ENCODE results near the gene CNGA3. TPM values are rescaled to one million over a fixed set of nuclear protein-coding genes. Genes with fewer than 3 reads are reported as not detected.

CNGA3 gene
- total RNA-seq, 1 donor from 2014 or later: 0.21 TPM

DNA sequence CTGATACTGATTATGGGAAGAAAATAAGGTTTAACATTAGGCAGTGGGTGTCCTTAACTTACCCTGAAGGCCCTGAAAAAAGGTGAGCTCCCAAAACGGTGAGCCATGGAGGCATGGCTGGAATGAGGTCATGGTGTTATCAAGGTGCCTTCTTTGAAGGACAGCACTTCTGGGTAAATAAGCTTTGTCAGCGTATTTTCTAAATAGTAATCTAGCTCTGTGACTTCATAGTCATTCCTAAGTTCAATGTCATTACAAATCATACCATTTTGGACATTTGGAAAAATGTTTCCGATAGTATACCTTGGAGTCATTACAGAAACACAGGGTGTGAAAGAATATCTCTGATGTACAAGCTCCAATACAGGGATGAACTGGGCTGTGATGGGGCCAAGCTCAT lies 35.2 kb upstream of the CNGA3 start:
- TF ChIP-seq, protein P1, sequence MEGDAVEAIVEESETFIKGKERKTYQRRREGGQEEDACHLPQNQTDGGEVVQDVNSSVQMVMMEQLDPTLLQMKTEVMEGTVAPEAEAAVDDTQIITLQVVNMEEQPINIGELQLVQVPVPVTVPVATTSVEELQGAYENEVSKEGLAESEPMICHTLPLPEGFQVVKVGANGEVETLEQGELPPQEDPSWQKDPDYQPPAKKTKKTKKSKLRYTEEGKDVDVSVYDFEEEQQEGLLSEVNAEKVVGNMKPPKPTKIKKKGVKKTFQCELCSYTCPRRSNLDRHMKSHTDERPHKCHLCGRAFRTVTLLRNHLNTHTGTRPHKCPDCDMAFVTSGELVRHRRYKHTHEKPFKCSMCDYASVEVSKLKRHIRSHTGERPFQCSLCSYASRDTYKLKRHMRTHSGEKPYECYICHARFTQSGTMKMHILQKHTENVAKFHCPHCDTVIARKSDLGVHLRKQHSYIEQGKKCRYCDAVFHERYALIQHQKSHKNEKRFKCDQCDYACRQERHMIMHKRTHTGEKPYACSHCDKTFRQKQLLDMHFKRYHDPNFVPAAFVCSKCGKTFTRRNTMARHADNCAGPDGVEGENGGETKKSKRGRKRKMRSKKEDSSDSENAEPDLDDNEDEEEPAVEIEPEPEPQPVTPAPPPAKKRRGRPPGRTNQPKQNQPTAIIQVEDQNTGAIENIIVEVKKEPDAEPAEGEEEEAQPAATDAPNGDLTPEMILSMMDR (IDR thresholded peaks at IDR 0.05; ENCODE audit: insufficient read depth, low read length, poor library complexity, severe bottlenecking): no peak
- no peak overlapping the region for H3K4me3 ChIP-seq (ENCODE audit: low read depth, low read length)

DNA sequence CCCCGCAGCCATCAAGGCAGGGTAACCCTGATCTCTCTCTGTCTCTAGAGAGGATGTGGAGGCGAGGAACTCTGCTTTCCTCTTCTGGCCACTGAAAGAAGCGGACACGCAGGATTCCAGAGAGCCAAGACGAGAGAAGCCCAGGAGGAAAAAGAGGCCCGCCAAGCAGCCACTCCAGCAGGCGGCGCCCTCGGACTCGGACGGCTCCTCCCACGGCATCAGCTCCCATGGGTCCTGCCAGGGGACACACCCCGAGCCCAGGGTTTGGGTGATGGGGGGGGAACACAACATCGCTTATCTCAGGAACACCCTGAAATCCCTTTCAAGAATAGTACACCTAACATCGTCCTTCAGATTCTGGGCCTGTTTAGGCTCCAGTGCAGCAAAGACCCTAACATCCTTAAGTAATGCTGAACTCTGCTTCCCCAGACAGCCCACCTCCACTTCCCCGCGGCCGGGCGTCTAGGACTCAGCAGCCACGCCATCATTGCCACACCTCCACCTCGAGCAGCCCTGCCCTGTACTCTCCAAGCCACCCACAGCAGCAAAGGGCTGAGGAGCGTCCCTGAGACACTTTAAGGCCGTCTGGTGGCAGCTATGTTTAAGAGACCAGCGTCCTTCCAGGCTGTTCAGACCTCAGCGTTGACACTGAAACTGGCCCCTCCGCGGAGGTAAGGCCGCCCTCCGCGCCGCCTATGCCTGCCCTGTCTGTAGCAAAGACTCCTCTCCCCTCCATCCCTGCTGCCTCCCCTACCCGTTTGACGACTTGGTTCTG lies 34.3 kb upstream of the CNGA3 start:
- Histone ChIP-seq H3K36me3 (ENCODE audit: control insufficient read depth, insufficient read depth, low read length) (no peaks in the 10 kb centered on the region), H3K4me3 (ENCODE audit: low read depth, low read length) (no peak overlapping the region), H3K27me3 (ENCODE audit: control insufficient read depth, insufficient read depth, low read length) (peaks cover 2% of the 10 kb centered on the region)
- DNase-seq (ENCODE audit: low read depth): no peak
- TF ChIP-seq, protein P1 (IDR thresholded peaks at IDR 0.05; ENCODE audit: insufficient read depth, low read length, poor library complexity, severe bottlenecking): no peak

More for the DNA sequence above, 35.2 kb upstream of the CNGA3 start:
- DNase-seq (ENCODE audit: low read depth): no peak
- Histone ChIP-seq H3K27me3 (ENCODE audit: control insufficient read depth, insufficient read depth, low read length) (peaks cover 2% of the 10 kb centered on the region), H3K36me3 (ENCODE audit: control insufficient read depth, insufficient read depth, low read length) (no peaks in the 10 kb centered on the region)

DNA sequence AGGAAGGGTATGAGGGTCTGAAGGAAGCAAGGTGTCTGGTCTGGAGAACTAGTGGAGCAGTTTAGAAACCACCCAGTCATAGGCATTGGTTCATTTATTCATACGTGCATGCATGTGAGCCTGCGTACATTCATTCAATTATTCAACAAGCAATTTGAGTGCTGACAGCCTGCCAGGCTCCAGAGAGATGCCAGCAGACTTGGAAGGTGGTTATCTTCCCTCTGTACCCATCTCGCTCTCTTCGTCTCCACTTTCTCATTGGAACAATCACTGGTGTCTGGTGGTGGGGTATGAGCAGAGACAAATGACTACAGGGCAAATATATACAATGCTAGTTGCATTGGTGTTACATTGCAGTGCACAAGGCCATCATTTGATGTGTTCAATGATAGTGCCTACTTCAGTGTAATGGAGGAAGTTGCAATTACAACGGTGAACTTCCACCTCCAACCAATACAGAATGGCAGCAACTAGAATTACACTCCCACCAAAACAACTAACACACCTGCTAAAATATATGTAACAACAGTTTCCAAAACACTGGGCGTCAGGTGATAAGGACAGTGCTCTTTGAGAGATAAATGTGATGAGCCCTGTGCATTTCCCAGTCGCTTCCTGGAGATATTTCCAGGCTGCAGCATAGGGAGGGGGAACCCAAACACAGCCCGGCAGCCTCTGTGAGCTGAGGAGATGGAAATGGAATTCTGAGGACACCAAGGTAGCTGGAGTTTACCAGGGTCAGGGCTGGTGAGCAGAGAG lies 32.6 kb upstream of the CNGA3 start:
- no peak for DNase-seq (ENCODE audit: low read depth)
- Histone ChIP-seq H3K27me3 (ENCODE audit: control insufficient read depth, insufficient read depth, low read length) (peaks cover 2% of the 10 kb centered on the region), H3K36me3 (ENCODE audit: control insufficient read depth, insufficient read depth, low read length) (no peaks in the 10 kb centered on the region), H3K4me3 (ENCODE audit: low read depth, low read length) (no peak overlapping the region)
- TF ChIP-seq, protein P1 (IDR thresholded peaks at IDR 0.05; ENCODE audit: insufficient read depth, low read length, poor library complexity, severe bottlenecking): no peak

DNA sequence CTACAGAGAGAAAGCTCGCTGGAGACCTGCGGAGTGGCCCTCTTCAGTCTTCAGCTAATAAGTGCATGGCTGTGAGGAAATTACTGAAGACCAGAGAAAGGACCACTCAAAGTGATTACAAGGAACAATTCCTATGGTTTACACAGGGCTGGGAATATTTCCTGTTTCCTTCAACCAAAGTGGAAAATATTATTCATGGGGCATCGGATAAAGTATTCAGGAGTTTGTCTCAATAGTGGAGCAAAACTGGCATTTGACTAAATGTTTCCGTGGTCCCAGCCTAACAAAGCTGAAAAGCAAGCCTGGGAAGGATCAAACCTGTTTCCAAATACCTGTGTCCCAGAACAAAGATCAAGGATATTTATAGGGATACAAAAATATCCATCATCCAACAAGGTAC lies 32.0 kb upstream of the CNGA3 start:
- no peak for DNase-seq (ENCODE audit: low read depth)
- no peaks in the 10 kb centered on the region for H3K36me3 ChIP-seq (ENCODE audit: control insufficient read depth, insufficient read depth, low read length)
- TF ChIP-seq, protein P1 (IDR thresholded peaks at IDR 0.05; ENCODE audit: insufficient read depth, low read length, poor library complexity, severe bottlenecking): no peak
- H3K27me3 ChIP-seq (ENCODE audit: control insufficient read depth, insufficient read depth, low read length): peaks cover 2% of the 10 kb centered on the region
- no peak overlapping the region for H3K4me3 ChIP-seq (ENCODE audit: low read depth, low read length)

DNA sequence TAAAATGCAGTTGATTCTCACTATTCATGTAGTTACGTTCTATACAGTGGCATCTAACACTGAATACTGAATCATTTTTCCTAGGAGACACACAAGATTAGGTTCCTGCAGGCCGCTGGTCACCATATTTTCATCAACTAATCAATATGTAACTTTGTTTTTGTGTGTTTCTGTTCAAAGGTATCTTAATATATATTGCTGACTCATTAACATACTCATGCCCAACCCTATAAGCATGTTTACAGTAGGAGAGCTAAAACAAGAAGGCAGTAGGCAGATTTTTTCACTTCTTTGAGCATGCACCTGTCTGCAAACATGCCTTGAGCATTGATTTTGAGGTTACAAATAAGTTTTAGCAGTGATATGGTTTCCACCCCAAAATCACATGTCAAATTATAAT lies 30.3 kb upstream of the CNGA3 start:
- no peak overlapping the region for H3K4me3 ChIP-seq (ENCODE audit: low read depth, low read length)
- H3K36me3 ChIP-seq (ENCODE audit: control insufficient read depth, insufficient read depth, low read length): no peaks in the 10 kb centered on the region
- no peaks in the 10 kb centered on the region for H3K27me3 ChIP-seq (ENCODE audit: control insufficient read depth, insufficient read depth, low read length)
- no peak for DNase-seq (ENCODE audit: low read depth)
- TF ChIP-seq, protein P1 (IDR thresholded peaks at IDR 0.05; ENCODE audit: insufficient read depth, low read length, poor library complexity, severe bottlenecking): no peak
